GM10266 (cell line): ENCODE data around the gene ASIC4.

ENCODE experiments used
- DNase-seq: peaks from one replicate; pipeline ENCODE4 v3.0.0; 2012; ENCODE audit errors: extremely low spot score
- CTCF ChIP-seq: IDR thresholded peaks from 2 replicates; pipeline ENCODE4 v1.5.1; 2012; ENCODE audit warnings: mild to moderate bottlenecking, low read depth; ENCODE audit not compliant: control insufficient read depth, insufficient read depth; ENCODE audit errors: missing control alignments

ASIC4 gene

GRCh38 chr2:219538956-219539788 lies 24.9 kb downstream of the ASIC4 start:
- DNase-seq, result no peak
- no peak for TF ChIP-seq CTCF

- DNase-seq, result no peak
- TF ChIP-seq CTCF, result no peak
These were observed 25.8 kb downstream of the ASIC4 start for GRCh38 chr2:219539926-219540678.

- DNase-seq, result no peak
- no peak for TF ChIP-seq CTCF
These were observed 26.7 kb downstream of the ASIC4 start for GRCh38 chr2:219540784-219541504.

- peak; percentile 91 for DNase-seq
- TF ChIP-seq CTCF, result peak; percentile 97
These were observed 27.4 kb downstream of the ASIC4 start for GRCh38 chr2:219541611-219542180.

GRCh38 chr2:219542931-219543595 lies 28.8 kb downstream of the ASIC4 start:
- peak; percentile 59 for DNase-seq
- peak; percentile 8 for TF ChIP-seq CTCF

- TF ChIP-seq CTCF, result no peak
- DNase-seq, result peak; percentile 99
These were observed 29.5 kb downstream of the ASIC4 start, which contains the start of the genes CHPF and TMEM198 for GRCh38 chr2:219543596-219544358. Gene CHPF, minus strand, starts transcription at chr2:219543809. Its CDS starts 271 bp downstream, at chr2:219543538. Gene TMEM198, plus strand, starts transcription at chr2:219544028. Its CDS starts 700 bp downstream, at chr2:219544728.
